Neuron (in vitro differentiated cells): ENCODE data around the gene TNIP1.

Source experiments
- H2AFZ ChIP-seq: one replicate; pipeline ENCODE4 v1.6.1; 2013; ENCODE audit warnings: low read depth, mild to moderate bottlenecking, inconsistent platforms, low read length, moderate library complexity
- H3K27me3 ChIP-seq: one replicate; pipeline ENCODE4 v1.6.1; 2013; ENCODE audit warnings: low read length; ENCODE audit not compliant: insufficient read depth
- H3K36me3 ChIP-seq: one replicate; pipeline ENCODE4 v1.6.1; 2013; ENCODE audit warnings: low read length; ENCODE audit not compliant: insufficient read depth
- H3K4me1 ChIP-seq: one replicate; pipeline ENCODE4 v1.6.1; 2013; ENCODE audit warnings: low read length; ENCODE audit not compliant: insufficient read depth
- H3K4me3 ChIP-seq: 2 replicates; pipeline ENCODE4 v1.5.1; 2013; ENCODE audit warnings: mild to moderate bottlenecking, low read length, moderate library complexity
- H3K9me3 ChIP-seq: one replicate; pipeline ENCODE4 v1.6.1; 2013; ENCODE audit warnings: low read length

TNIP1 gene

GRCh38 chr5:151115272-151115905 lies 34.6 kb upstream of the TNIP1 start:
- Histone ChIP-seq H2AFZ (no peak overlapping the region), H3K27me3 (no peaks in the 10 kb centered on the region), H3K4me1 (no peaks in the 10 kb centered on the region), H3K4me3 (no peak overlapping the region), H3K9me3 (no peaks in the 10 kb centered on the region), H3K36me3 (peaks cover 23% of the 10 kb centered on the region)

- no peaks in the 10 kb centered on the region for H3K27me3 ChIP-seq
- H3K4me3 ChIP-seq: no peak overlapping the region
- H3K9me3 ChIP-seq: no peaks in the 10 kb centered on the region
- H3K4me1 ChIP-seq: no peaks in the 10 kb centered on the region
- peaks cover 26% of the 10 kb centered on the region for H3K36me3 ChIP-seq
- no peak overlapping the region for H2AFZ ChIP-seq
Measured at GRCh38 chr5:151113651-151114050, 32.8 kb upstream of the TNIP1 start.

DNA sequence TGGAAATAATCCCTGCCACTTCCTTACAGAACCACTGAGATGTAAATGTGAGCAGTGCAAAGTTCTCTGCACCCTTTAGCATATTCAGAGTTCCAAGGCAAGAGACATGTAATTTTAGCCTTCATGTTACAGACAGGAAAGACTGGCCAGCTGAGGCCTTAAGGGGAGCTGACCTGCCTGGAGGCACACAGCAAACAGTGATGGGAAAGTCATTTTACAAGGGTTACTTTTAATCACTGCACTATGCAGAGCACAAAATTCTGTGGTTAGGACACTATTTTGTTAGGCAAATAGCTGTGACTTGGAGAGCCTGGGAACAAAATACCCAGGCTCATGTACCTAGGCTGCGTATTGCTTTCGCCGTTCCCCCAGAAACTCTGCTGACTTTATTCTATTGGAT lies 30.2 kb upstream of the TNIP1 start:
- peaks cover 24% of the 10 kb centered on the region for H3K36me3 ChIP-seq
- H2AFZ ChIP-seq: no peak overlapping the region
- H3K4me3 ChIP-seq: no peak overlapping the region
- no peaks in the 10 kb centered on the region for H3K9me3 ChIP-seq
- H3K4me1 ChIP-seq: no peaks in the 10 kb centered on the region
- H3K27me3 ChIP-seq: no peaks in the 10 kb centered on the region

GRCh38 chr5:151110122-151110681 lies 29.4 kb upstream of the TNIP1 start:
- Histone ChIP-seq H3K27me3 (no peaks in the 10 kb centered on the region), H3K4me3 (no peak overlapping the region), H3K36me3 (peaks cover 24% of the 10 kb centered on the region), H3K4me1 (no peaks in the 10 kb centered on the region), H3K9me3 (no peaks in the 10 kb centered on the region), H2AFZ (no peak overlapping the region)

DNA sequence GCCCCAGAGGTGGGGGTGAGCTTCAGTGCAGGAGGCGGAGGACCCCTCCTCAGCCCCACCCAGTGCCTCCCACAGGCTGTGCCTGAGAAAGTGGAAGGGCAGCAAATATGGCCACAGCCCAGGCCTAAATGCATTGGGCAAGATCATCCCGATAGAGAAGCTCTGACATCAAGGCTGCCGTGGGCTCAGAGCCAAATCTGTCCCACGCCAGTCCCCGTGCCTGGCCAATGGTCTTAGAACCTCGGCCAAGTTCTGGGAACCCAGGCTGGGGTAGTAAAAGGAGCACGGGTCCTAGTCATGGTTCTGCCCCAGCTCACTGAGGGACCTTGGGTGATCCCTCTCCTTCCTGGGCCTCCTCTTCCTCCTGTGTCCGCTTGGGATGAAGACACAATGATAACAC lies 27.7 kb upstream of the TNIP1 start:
- no peak overlapping the region for H2AFZ ChIP-seq
- H3K27me3 ChIP-seq: no peaks in the 10 kb centered on the region
- H3K4me3 ChIP-seq: no peak overlapping the region
- no peaks in the 10 kb centered on the region for H3K9me3 ChIP-seq
- H3K4me1 ChIP-seq: no peaks in the 10 kb centered on the region
- H3K36me3 ChIP-seq: peaks cover 28% of the 10 kb centered on the region

DNA sequence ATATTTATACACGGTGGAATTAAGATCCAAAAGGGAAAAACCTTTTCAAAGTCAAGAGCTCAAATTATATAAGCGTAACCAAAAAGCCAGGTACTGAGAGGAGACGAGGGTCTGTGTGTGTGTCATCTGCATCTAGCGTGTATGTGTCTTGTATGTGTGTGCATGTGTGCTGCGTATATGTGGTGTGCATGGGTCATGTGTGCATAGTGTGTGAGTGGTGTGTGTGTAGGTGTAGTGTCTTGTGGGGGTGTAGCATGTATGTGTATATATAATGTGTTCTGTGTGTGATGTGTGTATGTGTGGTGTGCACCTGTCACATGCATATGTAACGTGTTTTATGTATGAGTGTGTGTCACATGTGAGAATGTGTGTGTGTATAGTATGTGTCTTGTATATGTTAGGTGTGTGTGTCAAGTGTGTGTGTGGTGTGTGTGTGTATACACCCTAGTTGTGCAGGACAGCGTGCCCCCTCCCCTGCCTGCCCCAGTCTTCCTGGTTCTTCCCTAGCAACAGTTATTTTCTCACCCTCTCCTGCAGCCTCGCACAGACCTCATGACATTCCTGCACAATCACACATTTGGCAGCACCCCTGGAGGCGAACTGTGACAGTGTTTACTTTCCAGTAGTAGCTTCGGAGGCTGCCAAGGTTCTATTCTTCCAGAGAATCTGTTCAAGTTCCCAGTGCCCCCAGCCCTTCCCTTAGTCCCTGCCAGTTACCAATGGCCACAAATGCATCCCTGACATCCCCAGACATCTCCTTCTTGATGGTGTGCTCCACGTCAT lies 27.1 kb upstream of the TNIP1 start:
- Histone ChIP-seq H3K4me3 (no peak overlapping the region), H2AFZ (no peak overlapping the region), H3K4me1 (no peaks in the 10 kb centered on the region), H3K36me3 (peaks cover 30% of the 10 kb centered on the region), H3K27me3 (no peaks in the 10 kb centered on the region), H3K9me3 (no peaks in the 10 kb centered on the region)

- Histone ChIP-seq H3K4me3 (no peak overlapping the region), H3K9me3 (no peaks in the 10 kb centered on the region), H3K36me3 (peaks cover 30% of the 10 kb centered on the region), H3K27me3 (no peaks in the 10 kb centered on the region), H2AFZ (no peak overlapping the region), H3K4me1 (no peaks in the 10 kb centered on the region)
Measured at GRCh38 chr5:151107084-151107483, 26.2 kb upstream of the TNIP1 start.

DNA sequence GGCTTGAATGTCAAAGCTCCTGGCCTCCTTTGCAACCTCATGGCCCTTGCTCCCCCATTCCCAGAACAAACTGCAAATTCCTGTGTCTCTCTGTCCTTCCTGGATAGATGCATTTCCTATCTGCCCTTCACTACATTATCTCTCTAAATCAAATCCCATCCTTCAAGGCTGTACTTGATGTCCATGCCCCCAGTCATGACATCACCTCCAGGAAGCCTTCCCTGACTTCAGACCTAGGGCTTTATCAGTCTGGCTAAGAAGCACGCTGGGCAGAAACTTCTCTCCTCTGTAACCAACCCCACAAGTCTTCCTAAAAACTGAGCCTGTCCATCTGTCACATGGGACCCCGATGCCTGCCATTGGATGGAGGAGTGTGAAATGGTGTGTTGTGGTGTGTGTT lies 25.7 kb upstream of the TNIP1 start:
- H3K9me3 ChIP-seq: no peaks in the 10 kb centered on the region
- no peaks in the 10 kb centered on the region for H3K27me3 ChIP-seq
- H3K4me1 ChIP-seq: no peaks in the 10 kb centered on the region
- no peak overlapping the region for H3K4me3 ChIP-seq
- H2AFZ ChIP-seq: no peak overlapping the region
- peaks cover 30% of the 10 kb centered on the region for H3K36me3 ChIP-seq

- peaks cover 30% of the 10 kb centered on the region for H3K36me3 ChIP-seq
- H3K4me1 ChIP-seq: no peaks in the 10 kb centered on the region
- no peaks in the 10 kb centered on the region for H3K27me3 ChIP-seq
- H2AFZ ChIP-seq: no peak overlapping the region
- H3K4me3 ChIP-seq: no peak overlapping the region
- H3K9me3 ChIP-seq: no peaks in the 10 kb centered on the region
Measured at GRCh38 chr5:151106043-151106442, 25.2 kb upstream of the TNIP1 start.

DNA sequence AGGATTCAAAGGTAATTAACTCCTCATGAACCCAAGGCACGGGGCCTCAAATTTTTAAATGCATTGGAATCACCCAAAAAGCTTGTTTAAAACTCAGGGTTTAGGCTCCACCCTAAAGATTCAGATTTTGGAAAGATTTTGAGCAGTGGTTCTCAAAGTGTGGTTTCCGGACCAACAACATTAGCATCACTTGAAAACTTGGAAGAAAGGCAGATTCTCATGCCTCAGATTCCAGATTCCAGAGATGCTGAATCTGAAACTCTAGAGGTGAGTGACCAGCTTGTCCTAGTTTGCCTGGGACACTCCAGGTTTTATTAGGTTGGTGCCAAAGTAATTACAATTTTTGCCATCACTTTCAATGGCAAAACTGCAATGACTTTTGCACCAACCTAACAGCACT lies 24.7 kb upstream of the TNIP1 start:
- no peaks in the 10 kb centered on the region for H3K4me1 ChIP-seq
- H3K36me3 ChIP-seq: peaks cover 30% of the 10 kb centered on the region

DNA sequence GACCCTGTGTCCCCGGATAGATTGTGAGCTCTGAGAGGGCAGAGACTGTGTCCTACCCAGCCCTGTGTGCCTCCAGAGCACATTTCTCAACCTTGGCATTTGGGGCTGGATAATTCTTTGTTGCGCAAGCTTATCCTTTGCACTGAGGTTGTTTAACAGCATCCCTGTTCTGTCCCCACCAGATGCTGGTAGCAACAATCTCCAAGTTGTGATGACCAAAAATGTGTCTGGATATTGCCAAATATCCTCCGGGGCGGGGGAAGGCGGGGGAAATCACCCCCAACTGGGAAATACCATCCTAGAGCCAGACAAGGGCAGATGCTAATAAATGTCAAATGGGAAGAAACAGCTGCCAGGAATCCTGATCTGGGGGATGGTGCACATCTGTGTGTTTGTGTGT lies 24.0 kb upstream of the TNIP1 start:
- H3K4me1 ChIP-seq: no peaks in the 10 kb centered on the region
- H3K9me3 ChIP-seq: no peaks in the 10 kb centered on the region
- H3K36me3 ChIP-seq: peaks cover 28% of the 10 kb centered on the region
- no peak overlapping the region for H3K4me3 ChIP-seq
- H3K27me3 ChIP-seq: no peaks in the 10 kb centered on the region
- H2AFZ ChIP-seq: no peak overlapping the region

More for the DNA sequence above, 24.7 kb upstream of the TNIP1 start:
- no peaks in the 10 kb centered on the region for H3K27me3 ChIP-seq
- no peaks in the 10 kb centered on the region for H3K9me3 ChIP-seq
- no peak overlapping the region for H3K4me3 ChIP-seq
- H2AFZ ChIP-seq: no peak overlapping the region

DNA sequence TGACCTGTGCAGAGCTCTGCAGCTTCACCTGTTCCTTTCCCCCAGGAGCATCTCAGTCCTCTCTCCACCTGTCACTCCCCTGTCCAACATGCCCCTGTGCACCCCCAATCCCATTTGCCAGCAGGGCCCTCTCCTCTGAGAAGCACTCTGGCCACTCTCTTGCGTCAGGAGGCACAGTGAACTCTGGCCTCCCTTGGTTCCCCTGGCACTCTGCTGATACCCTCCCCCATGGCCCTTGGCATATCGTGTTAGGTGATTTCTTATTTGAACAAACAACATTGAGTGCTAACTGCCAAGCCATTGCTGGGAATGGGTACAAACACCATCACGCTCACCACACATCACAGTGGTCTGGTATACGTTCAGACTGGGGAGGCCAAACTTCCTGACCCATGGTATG lies 20.9 kb upstream of the TNIP1 start:
- H3K36me3 ChIP-seq: peaks cover 7% of the 10 kb centered on the region
- no peaks in the 10 kb centered on the region for H3K4me1 ChIP-seq
- no peaks in the 10 kb centered on the region for H3K27me3 ChIP-seq
- H2AFZ ChIP-seq: no peak overlapping the region
- no peak overlapping the region for H3K4me3 ChIP-seq
- H3K9me3 ChIP-seq: no peaks in the 10 kb centered on the region

GRCh38 chr5:151101151-151101550 lies 20.3 kb upstream of the TNIP1 start:
- H3K4me1 ChIP-seq: no peaks in the 10 kb centered on the region
- H3K36me3 ChIP-seq: peaks cover 7% of the 10 kb centered on the region

More at GRCh38 chr5:151101151-151101550, 20.3 kb upstream of the TNIP1 start:
- Histone ChIP-seq H3K27me3 (no peaks in the 10 kb centered on the region), H3K4me3 (no peak overlapping the region), H3K9me3 (no peaks in the 10 kb centered on the region), H2AFZ (no peak overlapping the region)
